Duodenal mucosa (tissue), 2 donors: Measurements from ENCODE around the gene DNASE2B.
"Not testable (repeated sequence)": the region's sequence is repeated elsewhere in the genome, so short reads cannot be mapped to it uniquely, and the experiment has no call there.

ENCODE experiments used
- H3K27ac ChIP-seq: one replicate; pipeline ENCODE4 v1.7.0; 2013; ENCODE audit warnings: low read depth, low read length
- H3K27me3 ChIP-seq, 2 donors: one replicate each; pipeline ENCODE4 v1.7.0; 2013; ENCODE audit warnings: low read length in 2 of 2, control low read depth in 1 of 2; ENCODE audit not compliant: insufficient read depth in 2 of 2, control insufficient read depth in 1 of 2
- H3K36me3 ChIP-seq, 2 donors: one replicate each; pipeline ENCODE4 v1.7.0; 2013; ENCODE audit warnings: low read length in 2 of 2, control low read depth in 1 of 2; ENCODE audit not compliant: insufficient read depth in 2 of 2, control insufficient read depth in 1 of 2
- H3K4me1 ChIP-seq, 2 donors: one replicate each; pipeline ENCODE4 v1.7.0; 2013; ENCODE audit warnings: low read length in 2 of 2, control low read depth in 1 of 2; ENCODE audit not compliant: insufficient read depth in 2 of 2, control insufficient read depth in 1 of 2
- H3K4me3 ChIP-seq, 2 donors: one replicate each; pipeline ENCODE4 v1.7.0; 2013; ENCODE audit warnings: low read length in 2 of 2, low read depth in 1 of 2
- H3K9ac ChIP-seq, 2 donors: one replicate each; pipeline ENCODE4 v1.7.0; 2013; ENCODE audit warnings: low read length in 2 of 2, low read depth in 1 of 2
- H3K9me3 ChIP-seq, 2 donors: one replicate each; pipeline ENCODE4 v1.7.0; 2013; ENCODE audit warnings: low read length in 2 of 2, control low read depth in 1 of 2; ENCODE audit not compliant: control insufficient read depth in 1 of 2

DNASE2B gene

DNA sequence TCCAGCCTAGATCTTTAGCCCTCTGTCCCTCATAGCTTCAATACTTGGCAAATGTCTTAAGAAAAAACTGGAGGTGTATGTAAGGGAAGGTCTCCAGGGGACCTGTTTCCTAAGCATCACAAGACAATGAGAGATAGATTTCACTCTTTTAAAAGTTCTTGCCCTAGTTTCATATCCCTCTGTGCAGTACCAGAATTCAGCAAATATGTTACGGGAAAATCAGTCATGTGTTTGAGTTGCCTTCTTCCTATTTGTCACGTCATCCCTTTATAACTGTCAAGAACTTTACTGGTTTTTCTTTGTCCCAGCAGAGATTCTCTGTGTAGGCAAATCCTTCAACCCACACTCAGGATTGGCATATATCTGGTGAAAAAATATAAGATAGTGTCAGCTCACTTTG is 32.3 kb downstream of the DNASE2B start:
- Histone ChIP-seq H3K9me3 (peaks cover 0 to 8% of the 10 kb centered on the region in 2 donors), H3K4me1 (peaks cover 5 to 15% of the 10 kb centered on the region in 2 donors), H3K4me3 (no peak overlapping the region), H3K9ac (no peak overlapping the region), H3K27ac (no peak overlapping the region), H3K27me3 (no peaks in the 10 kb centered on the region), H3K36me3 (no peaks in the 10 kb centered on the region)

DNA sequence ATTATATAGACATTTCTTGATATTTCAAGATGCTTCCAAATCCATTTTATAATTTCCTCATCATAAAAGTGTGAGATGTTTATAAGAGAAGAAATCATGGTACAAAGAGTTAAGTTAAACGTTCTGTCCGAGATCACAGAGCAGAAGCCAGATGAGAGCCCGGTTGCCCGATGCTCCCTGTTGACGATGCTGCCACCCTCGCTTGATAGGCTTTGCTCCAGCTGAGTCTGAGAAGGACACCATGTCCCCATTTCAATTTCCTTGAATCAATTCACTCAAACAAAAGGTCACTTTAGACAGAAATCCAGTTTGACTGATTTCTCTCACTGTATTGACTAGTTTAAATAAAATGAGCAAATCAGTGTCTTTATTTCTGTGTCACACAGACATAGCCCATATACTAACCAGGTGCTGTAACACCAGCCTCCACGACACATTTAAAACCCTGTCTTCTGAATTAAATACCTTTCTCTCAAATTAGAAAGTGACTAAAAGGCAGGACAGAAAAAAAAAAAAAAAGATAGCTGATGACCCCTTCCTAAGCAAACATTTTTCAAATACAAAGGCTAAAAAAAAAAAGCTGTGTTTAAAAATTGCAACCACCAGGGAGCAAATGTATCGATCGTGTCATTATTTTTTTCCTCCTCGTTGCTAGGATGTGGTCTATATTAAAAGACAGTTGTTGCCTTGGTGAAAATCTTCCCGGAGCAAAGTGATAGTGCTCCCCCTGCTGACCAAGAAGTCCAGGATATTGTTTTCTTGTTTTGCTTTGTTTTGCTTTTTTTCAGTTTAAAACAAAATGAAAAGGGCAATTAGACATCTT is 35.2 kb downstream of the DNASE2B start:
- Histone ChIP-seq H3K27ac (no peak overlapping the region), H3K4me3 (peak overlapping the region; percentile 45 to 53), H3K9me3 (peaks cover 0 to 8% of the 10 kb centered on the region in 2 donors), H3K4me1 (peaks cover 5 to 20% of the 10 kb centered on the region in 2 donors), H3K9ac (peak overlapping the region; percentile 7 to 34), H3K36me3 (no peaks in the 10 kb centered on the region), H3K27me3 (no peaks in the 10 kb centered on the region)

GRCh38 chr1:84434081-84434769 is 35.9 kb downstream of the DNASE2B start:
- no peaks in the 10 kb centered on the region for H3K36me3 ChIP-seq
- H3K4me3 ChIP-seq: no peak overlapping the region
- H3K9ac ChIP-seq: no peak overlapping the region
- no peak overlapping the region for H3K27ac ChIP-seq
- peaks cover 5 to 20% of the 10 kb centered on the region in 2 donors for H3K4me1 ChIP-seq
- peaks cover 0 to 8% of the 10 kb centered on the region in 2 donors for H3K9me3 ChIP-seq
- no peaks in the 10 kb centered on the region for H3K27me3 ChIP-seq

- peak overlapping the region in 1 of 2 donors; percentile 11 for H3K4me3 ChIP-seq
- H3K27ac ChIP-seq: no peak overlapping the region
- no peaks in the 10 kb centered on the region for H3K36me3 ChIP-seq
- H3K4me1 ChIP-seq: peaks cover 5 to 20% of the 10 kb centered on the region in 2 donors
- H3K9me3 ChIP-seq: peaks cover 0 to 4% of the 10 kb centered on the region in 2 donors
- H3K9ac ChIP-seq: no peak overlapping the region
- H3K27me3 ChIP-seq: no peaks in the 10 kb centered on the region
Measured at GRCh38 chr1:84434801-84435549, 36.7 kb downstream of the DNASE2B start.

- Histone ChIP-seq H3K27me3 (no peaks in the 10 kb centered on the region), H3K4me1 (peaks cover 5 to 20% of the 10 kb centered on the region in 2 donors), H3K36me3 (no peaks in the 10 kb centered on the region), H3K9ac (no peak overlapping the region), H3K4me3 (no peak overlapping the region), H3K9me3 (no peaks in the 10 kb centered on the region), H3K27ac (no peak overlapping the region)
Measured at GRCh38 chr1:84436876-84437655, 38.8 kb downstream of the DNASE2B start.

GRCh38 chr1:84442256-84442655 is 44.0 kb downstream of the DNASE2B start:
- no peak overlapping the region for H3K4me3 ChIP-seq
- no peaks in the 10 kb centered on the region for H3K4me1 ChIP-seq
- H3K36me3 ChIP-seq: no peaks in the 10 kb centered on the region
- H3K9me3 ChIP-seq: no peaks in the 10 kb centered on the region
- H3K9ac ChIP-seq: no peak overlapping the region
- H3K27me3 ChIP-seq: no peaks in the 10 kb centered on the region
- H3K27ac ChIP-seq: no peak overlapping the region

- not testable (repeated sequence) for H3K36me3 ChIP-seq, H3K9me3 ChIP-seq, H3K27ac ChIP-seq, H3K27me3 ChIP-seq, H3K9ac ChIP-seq, H3K4me1 ChIP-seq, H3K4me3 ChIP-seq
Measured at GRCh38 chr1:84442747-84443646, 44.7 kb downstream of the DNASE2B start.

DNA sequence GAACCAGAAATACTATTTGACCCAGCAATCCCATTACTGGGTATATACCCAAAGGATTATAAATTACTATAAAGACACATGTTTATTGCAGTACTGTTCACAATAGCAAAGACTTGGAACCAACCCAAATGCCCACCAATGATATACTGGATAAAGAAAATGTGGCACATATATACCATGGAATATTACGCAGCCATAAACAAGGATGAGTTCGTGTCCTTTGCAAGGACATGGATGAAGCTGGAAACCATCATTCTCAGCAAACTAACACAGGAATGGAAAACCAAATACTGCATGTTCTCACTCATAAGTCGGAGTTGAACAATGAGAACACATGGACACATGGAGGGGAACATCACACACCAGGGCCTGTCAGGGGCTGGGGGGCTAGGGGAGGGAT is 50.4 kb downstream of the DNASE2B start:
- not testable (repeated sequence) for H3K36me3 ChIP-seq, H3K9me3 ChIP-seq, H3K27me3 ChIP-seq, H3K4me3 ChIP-seq, H3K9ac ChIP-seq, H3K4me1 ChIP-seq, H3K27ac ChIP-seq

DNA sequence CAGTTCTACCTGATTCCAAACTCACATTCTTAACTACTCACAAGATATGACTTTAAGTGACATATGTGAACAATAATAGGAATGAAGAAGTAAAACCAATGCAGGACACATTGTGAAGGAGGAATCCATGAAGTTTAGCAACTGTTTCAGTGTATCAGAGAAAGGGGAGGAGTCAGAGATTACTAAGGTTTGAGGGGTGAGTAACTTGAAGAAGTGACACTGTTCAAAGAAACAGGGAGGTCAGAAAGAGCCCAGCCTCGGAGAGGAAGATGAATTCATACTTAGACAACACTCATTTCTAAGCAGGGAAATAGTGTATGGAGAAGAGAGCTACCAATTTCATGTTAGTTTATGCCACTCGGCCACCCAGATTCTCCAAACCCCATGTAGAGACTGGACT is 52.6 kb downstream of the DNASE2B start:
- Histone ChIP-seq H3K9me3 (no peaks in the 10 kb centered on the region), H3K4me3 (no peak overlapping the region), H3K36me3 (no peaks in the 10 kb centered on the region), H3K4me1 (no peaks in the 10 kb centered on the region), H3K9ac (no peak overlapping the region), H3K27me3 (no peaks in the 10 kb centered on the region), H3K27ac (no peak overlapping the region)
